Measurements from ENCODE around the gene RAPGEF1.
"Not testable (repeated sequence)": the region's sequence is repeated elsewhere in the genome, so short reads cannot be mapped to it uniquely, and the experiment has no call there.

DNA sequence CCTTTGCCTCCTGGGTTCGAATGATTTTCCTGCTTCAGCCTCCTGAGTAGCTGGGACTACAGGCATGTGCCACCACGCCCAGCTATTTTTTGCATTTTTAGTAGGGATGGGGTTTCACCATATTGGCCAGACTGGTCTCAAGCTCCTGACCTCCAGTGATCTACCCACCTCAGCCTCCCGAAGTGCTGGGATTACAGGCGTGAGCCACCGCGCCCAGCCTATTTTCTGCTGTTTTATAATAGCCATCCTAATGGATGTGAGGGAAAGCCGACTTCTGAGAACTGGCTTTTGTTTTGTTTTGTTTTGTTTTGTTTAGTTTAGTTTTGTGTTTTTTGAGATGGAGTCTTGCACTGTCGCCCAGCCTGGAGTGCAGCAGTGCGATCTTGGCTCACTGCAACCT is 13.9 kb upstream of the RAPGEF1 start:
- TF ChIP-seq, protein P1, sequence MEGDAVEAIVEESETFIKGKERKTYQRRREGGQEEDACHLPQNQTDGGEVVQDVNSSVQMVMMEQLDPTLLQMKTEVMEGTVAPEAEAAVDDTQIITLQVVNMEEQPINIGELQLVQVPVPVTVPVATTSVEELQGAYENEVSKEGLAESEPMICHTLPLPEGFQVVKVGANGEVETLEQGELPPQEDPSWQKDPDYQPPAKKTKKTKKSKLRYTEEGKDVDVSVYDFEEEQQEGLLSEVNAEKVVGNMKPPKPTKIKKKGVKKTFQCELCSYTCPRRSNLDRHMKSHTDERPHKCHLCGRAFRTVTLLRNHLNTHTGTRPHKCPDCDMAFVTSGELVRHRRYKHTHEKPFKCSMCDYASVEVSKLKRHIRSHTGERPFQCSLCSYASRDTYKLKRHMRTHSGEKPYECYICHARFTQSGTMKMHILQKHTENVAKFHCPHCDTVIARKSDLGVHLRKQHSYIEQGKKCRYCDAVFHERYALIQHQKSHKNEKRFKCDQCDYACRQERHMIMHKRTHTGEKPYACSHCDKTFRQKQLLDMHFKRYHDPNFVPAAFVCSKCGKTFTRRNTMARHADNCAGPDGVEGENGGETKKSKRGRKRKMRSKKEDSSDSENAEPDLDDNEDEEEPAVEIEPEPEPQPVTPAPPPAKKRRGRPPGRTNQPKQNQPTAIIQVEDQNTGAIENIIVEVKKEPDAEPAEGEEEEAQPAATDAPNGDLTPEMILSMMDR (IDR thresholded peaks at IDR 0.05) = not testable (repeated sequence)
- not testable (repeated sequence) for TF ChIP-seq POLR2AphosphoS5 (IDR thresholded peaks at IDR 0.05; ENCODE audit: insufficient read depth in 1 of 2, low read depth in 1 of 2)

Measured in vagina (tissue), 2 donors.